Ishikawa (cell line): Measurements from ENCODE around the gene DAB2.

Source experiments
- CEBPB ChIP-seq: IDR thresholded peaks from 2 replicates; pipeline ENCODE4 v1.6.1; 2012
- EGR1 ChIP-seq: IDR thresholded peaks from 2 replicates; pipeline ENCODE4 v1.6.1; 2012
- EP300 ChIP-seq: IDR thresholded peaks from 2 replicates; pipeline ENCODE4 v1.6.1; 2012; ENCODE audit warnings: borderline replicate concordance
- RAD21 ChIP-seq: IDR thresholded peaks from 2 replicates; pipeline ENCODE4 v1.6.1; 2012; ENCODE audit warnings: low read depth
- TAF1 ChIP-seq: IDR thresholded peaks from 2 replicates; pipeline ENCODE4 v1.6.1; 2012; ENCODE audit warnings: low read depth, mild to moderate bottlenecking
- YY1 ChIP-seq: IDR thresholded peaks from 2 replicates; pipeline ENCODE4 v1.6.1; 2012; ENCODE audit warnings: low read depth
- TF ChIP-seq, protein P1 (sequence below): IDR thresholded peaks from 2 replicates; pipeline ENCODE4 v1.6.1; 2012; ENCODE audit warnings: low read depth, mild to moderate bottlenecking
- TF ChIP-seq, protein P2 (sequence below): IDR thresholded peaks from 2 replicates; pipeline ENCODE4 v1.6.1; 2012

DNA sequence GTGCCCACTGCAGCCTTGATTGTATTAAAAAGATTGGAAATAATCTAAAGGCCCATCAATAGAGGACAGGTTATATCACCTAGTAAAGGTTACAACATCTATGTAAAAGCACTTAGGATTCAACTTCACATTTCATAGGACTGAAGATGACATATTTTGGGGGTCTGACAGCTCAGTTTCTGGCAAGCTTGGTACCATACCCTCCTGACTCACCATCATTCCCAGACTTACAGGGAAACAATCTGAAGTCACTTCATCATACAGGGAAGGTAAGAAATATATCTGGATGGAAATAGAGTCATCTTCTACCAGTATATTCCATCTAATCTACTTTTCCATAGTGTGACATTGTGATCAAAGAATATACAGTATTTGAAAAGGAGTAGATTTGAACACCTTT lies 28.8 kb upstream of the DAB2 start:
- no peak for TF ChIP-seq YY1
- TF ChIP-seq CEBPB = no peak
- TF ChIP-seq, protein P1, sequence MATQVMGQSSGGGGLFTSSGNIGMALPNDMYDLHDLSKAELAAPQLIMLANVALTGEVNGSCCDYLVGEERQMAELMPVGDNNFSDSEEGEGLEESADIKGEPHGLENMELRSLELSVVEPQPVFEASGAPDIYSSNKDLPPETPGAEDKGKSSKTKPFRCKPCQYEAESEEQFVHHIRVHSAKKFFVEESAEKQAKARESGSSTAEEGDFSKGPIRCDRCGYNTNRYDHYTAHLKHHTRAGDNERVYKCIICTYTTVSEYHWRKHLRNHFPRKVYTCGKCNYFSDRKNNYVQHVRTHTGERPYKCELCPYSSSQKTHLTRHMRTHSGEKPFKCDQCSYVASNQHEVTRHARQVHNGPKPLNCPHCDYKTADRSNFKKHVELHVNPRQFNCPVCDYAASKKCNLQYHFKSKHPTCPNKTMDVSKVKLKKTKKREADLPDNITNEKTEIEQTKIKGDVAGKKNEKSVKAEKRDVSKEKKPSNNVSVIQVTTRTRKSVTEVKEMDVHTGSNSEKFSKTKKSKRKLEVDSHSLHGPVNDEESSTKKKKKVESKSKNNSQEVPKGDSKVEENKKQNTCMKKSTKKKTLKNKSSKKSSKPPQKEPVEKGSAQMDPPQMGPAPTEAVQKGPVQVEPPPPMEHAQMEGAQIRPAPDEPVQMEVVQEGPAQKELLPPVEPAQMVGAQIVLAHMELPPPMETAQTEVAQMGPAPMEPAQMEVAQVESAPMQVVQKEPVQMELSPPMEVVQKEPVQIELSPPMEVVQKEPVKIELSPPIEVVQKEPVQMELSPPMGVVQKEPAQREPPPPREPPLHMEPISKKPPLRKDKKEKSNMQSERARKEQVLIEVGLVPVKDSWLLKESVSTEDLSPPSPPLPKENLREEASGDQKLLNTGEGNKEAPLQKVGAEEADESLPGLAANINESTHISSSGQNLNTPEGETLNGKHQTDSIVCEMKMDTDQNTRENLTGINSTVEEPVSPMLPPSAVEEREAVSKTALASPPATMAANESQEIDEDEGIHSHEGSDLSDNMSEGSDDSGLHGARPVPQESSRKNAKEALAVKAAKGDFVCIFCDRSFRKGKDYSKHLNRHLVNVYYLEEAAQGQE = no peak
- TF ChIP-seq, protein P2, sequence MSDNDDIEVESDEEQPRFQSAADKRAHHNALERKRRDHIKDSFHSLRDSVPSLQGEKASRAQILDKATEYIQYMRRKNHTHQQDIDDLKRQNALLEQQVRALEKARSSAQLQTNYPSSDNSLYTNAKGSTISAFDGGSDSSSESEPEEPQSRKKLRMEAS = no peak
- TF ChIP-seq TAF1 = no peak
- no peak for TF ChIP-seq RAD21
- no peak for TF ChIP-seq EP300
- no peak for TF ChIP-seq EGR1
